ENCODE results near the gene KRTAP5-2.

Gene KRTAP5-2

GRCh38 chr11:1565904-1566247 is 32.2 kb downstream of the KRTAP5-2 start:
- no peak for DNase-seq

- DNase-seq, result no peak
Measured at GRCh38 chr11:1565173-1565903, 32.8 kb downstream of the KRTAP5-2 start.

GRCh38 chr11:1564535-1565172 is 33.4 kb downstream of the KRTAP5-2 start:
- DNase-seq, result peak; percentile 36

GRCh38 chr11:1563697-1564534 is 34.2 kb downstream of the KRTAP5-2 start:
- DNase-seq, result no peak

- DNase-seq, result no peak
Measured at GRCh38 chr11:1563149-1563638, 34.9 kb downstream of the KRTAP5-2 start.

- no peak for DNase-seq
Measured at GRCh38 chr11:1562469-1563148, 35.5 kb downstream of the KRTAP5-2 start.

GRCh38 chr11:1561955-1562354 is 36.1 kb downstream of the KRTAP5-2 start:
- DNase-seq, result no peak

- no peak for DNase-seq
Measured at GRCh38 chr11:1561266-1561665, 36.8 kb downstream of the KRTAP5-2 start.

GRCh38 chr11:1560649-1561251 is 37.3 kb downstream of the KRTAP5-2 start:
- no peak for DNase-seq

GRCh38 chr11:1560002-1560648 is 38.0 kb downstream of the KRTAP5-2 start:
- no peak for DNase-seq

GRCh38 chr11:1559111-1559951 is 38.8 kb downstream of the KRTAP5-2 start:
- no peak for DNase-seq

- DNase-seq, result no peak
Measured at GRCh38 chr11:1558775-1559110, 39.4 kb downstream of the KRTAP5-2 start.

- DNase-seq, result no peak
Measured at GRCh38 chr11:1557904-1558774, 40.0 kb downstream of the KRTAP5-2 start.

GRCh38 chr11:1557051-1557884 is 40.8 kb downstream of the KRTAP5-2 start:
- no peak for DNase-seq

GRCh38 chr11:1556278-1556902 is 41.7 kb downstream of the KRTAP5-2 start:
- no peak for DNase-seq

- no peak for DNase-seq
Measured at GRCh38 chr11:1555713-1556153, 42.4 kb downstream of the KRTAP5-2 start.

- no peak for DNase-seq
Measured at GRCh38 chr11:1554981-1555712, 42.9 kb downstream of the KRTAP5-2 start.

Data from stimulated activated CD8-positive, alpha-beta memory T cell treated with anti-CD3 and anti-CD28 coated beads, Interleukin-4, amount 100 ng/mL, for 48 hours (primary cell).